ENCODE measurements around the gene KDM1A. TPM values are rescaled to one million over a fixed set of nuclear protein-coding genes. Genes with fewer than 3 reads are reported as not detected.

KDM1A gene
- total and polyA plus RNA-seq, 2 donors (not counting 1 experiment from before 2014, with no cell fraction given) = 30.2 to 47.4 TPM

DNA sequence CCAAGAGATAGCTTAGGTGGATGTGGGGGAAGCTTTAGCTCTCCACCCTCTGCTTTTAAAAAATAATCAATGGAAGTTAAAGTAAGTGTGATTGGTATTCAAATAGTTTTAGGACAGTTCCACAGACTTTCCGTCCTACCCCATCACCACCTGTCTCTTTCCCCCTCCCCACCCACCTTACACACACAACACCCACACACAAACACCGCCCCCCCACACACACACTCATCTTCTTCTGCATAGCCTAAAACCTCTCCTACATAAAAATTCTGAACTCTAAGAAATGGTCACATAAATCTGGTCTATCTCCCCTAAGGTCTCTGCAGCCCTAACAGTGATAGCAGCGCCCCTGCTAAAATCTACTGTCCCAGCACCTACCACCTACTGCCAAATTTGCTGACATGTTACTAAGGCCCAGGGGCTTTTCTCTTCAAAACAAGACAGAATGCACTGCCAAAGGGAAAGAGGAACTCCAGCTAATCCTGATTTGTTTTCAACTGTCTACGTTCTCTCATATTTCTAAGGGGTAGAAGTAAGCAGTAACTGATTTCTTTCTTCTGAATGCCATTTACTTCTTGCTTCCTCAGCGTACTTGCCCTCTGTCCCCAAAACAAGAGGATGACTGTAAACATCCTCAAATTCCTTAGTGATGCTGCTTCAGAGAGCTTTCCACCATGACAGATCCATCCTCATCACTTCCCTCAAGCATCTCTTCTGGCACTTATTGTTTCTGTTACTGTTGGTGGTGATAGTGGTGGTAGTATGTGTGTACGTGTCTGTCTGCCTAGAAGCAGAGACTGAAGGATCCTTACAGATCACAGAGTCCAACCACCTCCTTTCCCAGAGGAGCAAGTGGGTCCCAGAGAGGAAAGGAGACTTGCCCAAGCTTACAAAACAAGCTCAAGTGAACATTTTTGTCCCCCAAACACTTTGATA is 92.6 kb downstream of the KDM1A start:
- Histone ChIP-seq H3K9ac (ENCODE audit: low read length) (no peak overlapping the region), H2AFZ (ENCODE audit: insufficient read depth, low read depth, low read length, poor library complexity, severe bottlenecking) (no peak overlapping the region), H4K20me1 (ENCODE audit: control insufficient read depth, insufficient read depth, low read length, poor library complexity, severe bottlenecking) (no peaks in the 10 kb centered on the region), H3K36me3 (replicated peaks in 1 of 2; ENCODE audit: control extremely low read depth in 1 of 2, control insufficient read depth in 1 of 2, extremely low read depth in 1 of 2, insufficient read depth in 2 of 2, low read length in 1 of 2) (peaks cover 5 to 8% of the 10 kb centered on the region in 2 experiments), H3K4me3 (ENCODE audit: control extremely low read depth in 1 of 5, extremely low read depth in 1 of 5, insufficient read depth in 1 of 5, low read depth in 2 of 5, low read length in 4 of 5) (no peak overlapping the region), H3K4me1 (ENCODE audit: control insufficient read depth in 2 of 2, insufficient read depth in 2 of 2, low read length in 2 of 2) (peaks cover 14 to 18% of the 10 kb centered on the region in 2 donors), H3K9me3 (ENCODE audit: control extremely low read depth in 1 of 3, control insufficient read depth in 2 of 3, insufficient read depth in 1 of 3, low read length in 2 of 3) (peaks cover 0 to 6% (median 0%) of the 10 kb centered on the region in 3 donors), H3K27ac (ENCODE audit: low read length in 2 of 2) (no peak overlapping the region), H3K79me2 (ENCODE audit: control insufficient read depth, insufficient read depth, low read length) (peaks cover 36% of the 10 kb centered on the region), H3K27me3 (replicated peaks in 1 of 4; ENCODE audit: control extremely low read depth in 1 of 4, control insufficient read depth in 3 of 4, insufficient read depth in 4 of 4, low read length in 3 of 4) (no peaks in the 10 kb centered on the region), H3K4me2 (replicated peaks; ENCODE audit: low read depth, low read length, poor library complexity, severe bottlenecking) (no peak overlapping the region)
- Mint-ChIP-seq H3K27ac (no peak overlapping the region), H3K4me1 (peaks cover 35% of the 10 kb centered on the region), H3K27me3 (no peaks in the 10 kb centered on the region), H3K9me3 (ENCODE audit: insufficient read depth) (no peaks in the 10 kb centered on the region), H3K4me3 (no peak overlapping the region)
- DNase-seq = no peak
- WGBS (ENCODE audit: insufficient coverage) = 90% methylated on average over 2 of the region's 6 CpGs
- CTCF ChIA-PET = interaction anchor here (0.6 to 10.7 kb wide), 5 partner anchors 12 to 85 kb away, joined by 3 to 103 read pairs (median 3); no protein-coding TSS in a partner anchor
- intact Hi-C loops (cut with micrococcal nuclease) = no loop called here
- ATAC-seq (ENCODE audit: low read depth) = no peak
- POLR2A ChIA-PET = no interaction called here
- TF ChIP-seq EZH2 (IDR thresholded peaks at IDR 0.05; ENCODE audit: borderline replicate concordance, insufficient read depth, low read depth, low read length, poor library complexity, severe bottlenecking) = no peak
- TF ChIP-seq, protein P1, sequence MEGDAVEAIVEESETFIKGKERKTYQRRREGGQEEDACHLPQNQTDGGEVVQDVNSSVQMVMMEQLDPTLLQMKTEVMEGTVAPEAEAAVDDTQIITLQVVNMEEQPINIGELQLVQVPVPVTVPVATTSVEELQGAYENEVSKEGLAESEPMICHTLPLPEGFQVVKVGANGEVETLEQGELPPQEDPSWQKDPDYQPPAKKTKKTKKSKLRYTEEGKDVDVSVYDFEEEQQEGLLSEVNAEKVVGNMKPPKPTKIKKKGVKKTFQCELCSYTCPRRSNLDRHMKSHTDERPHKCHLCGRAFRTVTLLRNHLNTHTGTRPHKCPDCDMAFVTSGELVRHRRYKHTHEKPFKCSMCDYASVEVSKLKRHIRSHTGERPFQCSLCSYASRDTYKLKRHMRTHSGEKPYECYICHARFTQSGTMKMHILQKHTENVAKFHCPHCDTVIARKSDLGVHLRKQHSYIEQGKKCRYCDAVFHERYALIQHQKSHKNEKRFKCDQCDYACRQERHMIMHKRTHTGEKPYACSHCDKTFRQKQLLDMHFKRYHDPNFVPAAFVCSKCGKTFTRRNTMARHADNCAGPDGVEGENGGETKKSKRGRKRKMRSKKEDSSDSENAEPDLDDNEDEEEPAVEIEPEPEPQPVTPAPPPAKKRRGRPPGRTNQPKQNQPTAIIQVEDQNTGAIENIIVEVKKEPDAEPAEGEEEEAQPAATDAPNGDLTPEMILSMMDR (IDR thresholded peaks at IDR 0.05) = no peak
